ENCODE measurements around the gene DOCK2.
"Not testable (repeated sequence)": the region's sequence is repeated elsewhere in the genome, so short reads cannot be mapped to it uniquely, and the experiment has no call there.

The DOCK2 gene

GRCh38 chr5:169798438-169798837 is 161.4 kb downstream of the DOCK2 start:
- DNase-seq: no peak

GRCh38 chr5:169798906-169799660 is 162.0 kb downstream of the DOCK2 start:
- DNase-seq: no peak

- DNase-seq: no peak
Measured at GRCh38 chr5:169801324-169801777, 164.3 kb downstream of the DOCK2 start.

- no peak for DNase-seq
Measured at GRCh38 chr5:169801781-169802180, 164.7 kb downstream of the DOCK2 start.

- DNase-seq: no peak
Measured at GRCh38 chr5:169803077-169803981, 166.3 kb downstream of the DOCK2 start.

- no peak for DNase-seq
Measured at GRCh38 chr5:169804861-169805260, 167.8 kb downstream of the DOCK2 start.

- DNase-seq: no peak
Measured at GRCh38 chr5:169805527-169805934, 168.5 kb downstream of the DOCK2 start.

GRCh38 chr5:169805937-169806700 is 169.0 kb downstream of the DOCK2 start:
- DNase-seq: no peak

GRCh38 chr5:169808118-169808581 is 171.1 kb downstream of the DOCK2 start:
- no peak for DNase-seq

GRCh38 chr5:169808880-169809279 is 171.8 kb downstream of the DOCK2 start:
- DNase-seq: not testable (repeated sequence)

- DNase-seq: no peak
Measured at GRCh38 chr5:169809281-169809680, 172.2 kb downstream of the DOCK2 start.

- no peak for DNase-seq
Measured at GRCh38 chr5:169810524-169810923, 173.4 kb downstream of the DOCK2 start.

- no peak for DNase-seq
Measured at GRCh38 chr5:169811023-169811422, 173.9 kb downstream of the DOCK2 start.

- no peak for DNase-seq
Measured at GRCh38 chr5:169811680-169812079, 174.6 kb downstream of the DOCK2 start.

- DNase-seq: no peak
Measured at GRCh38 chr5:169812786-169813185, 175.7 kb downstream of the DOCK2 start.

- DNase-seq: no peak
Measured at GRCh38 chr5:169814045-169814444, 177.0 kb downstream of the DOCK2 start.

GRCh38 chr5:169814522-169814921 is 177.4 kb downstream of the DOCK2 start:
- DNase-seq: no peak

- DNase-seq: no peak
Measured at GRCh38 chr5:169817031-169817430, 180.0 kb downstream of the DOCK2 start.

GRCh38 chr5:169826618-169827017 is 189.5 kb downstream of the DOCK2 start:
- DNase-seq: no peak

GRCh38 chr5:169827769-169828168 is 190.7 kb downstream of the DOCK2 start:
- no peak for DNase-seq

GRCh38 chr5:169828385-169828784 is 191.3 kb downstream of the DOCK2 start:
- DNase-seq: no peak

GRCh38 chr5:169831331-169831730 is 194.3 kb downstream of the DOCK2 start:
- DNase-seq: no peak

- DNase-seq: no peak
Measured at GRCh38 chr5:169832304-169832703, 195.2 kb downstream of the DOCK2 start.

Measured in NCI-H1092 treated with DMSO at 0.1 percent for 48 hours (cell line).